ENCODE measurements around the gene MTCL3.

MTCL3 gene

GRCh38 chr6:127518710-127519468, at the start of gene MTCL3:
MTCL3 (minus strand) TSS chr6:127519335.
- peak; percentile 40 to 53 for DNase-seq (ENCODE audit: low read depth in 2 of 2)

DNA sequence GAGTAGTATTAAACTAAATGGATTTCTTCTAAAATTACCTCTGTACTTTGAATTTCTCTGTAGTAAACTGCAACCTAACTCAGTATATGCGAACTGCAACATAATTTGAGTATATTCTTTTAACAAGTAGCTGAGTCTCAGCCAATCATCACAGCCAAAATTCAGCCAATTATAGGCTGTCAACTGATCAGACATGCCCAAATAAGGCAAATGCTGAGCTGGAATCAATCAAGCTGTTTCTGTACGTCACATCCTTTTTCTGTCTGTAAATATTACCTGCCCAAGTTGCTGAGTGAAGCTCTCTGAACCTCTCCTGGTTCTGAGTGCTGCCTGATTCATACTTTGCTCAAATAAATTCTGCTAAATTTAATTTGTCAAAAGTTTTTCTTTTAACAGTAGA, 48.3 kb upstream of the MTCL3 start:
- no peak for DNase-seq (ENCODE audit: low read depth in 2 of 2)

- DNase-seq (ENCODE audit: low read depth in 2 of 2) = no peak
Measured at GRCh38 chr6:127566651-127567050, 47.5 kb upstream of the MTCL3 start.

DNA sequence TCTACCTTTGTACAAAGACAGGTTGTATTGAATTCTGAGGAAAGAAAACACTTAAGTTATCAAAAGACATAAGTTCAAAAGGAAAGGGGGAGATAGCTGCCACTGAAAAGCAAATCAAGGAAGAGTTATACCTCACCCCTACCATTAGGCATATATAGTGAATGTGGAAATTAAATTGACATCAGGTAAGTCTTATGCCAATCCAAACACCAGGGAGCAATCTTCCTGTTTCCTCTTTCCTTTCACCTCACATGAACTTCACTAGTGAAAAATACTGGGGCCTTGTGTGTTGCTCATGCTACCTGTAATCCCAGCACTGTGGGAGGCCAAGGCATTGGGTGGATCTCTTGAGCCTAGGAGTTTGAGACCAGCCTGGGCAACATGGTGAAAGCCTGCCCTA, 47.0 kb upstream of the MTCL3 start:
- DNase-seq (ENCODE audit: low read depth in 2 of 2) = no peak

DNA sequence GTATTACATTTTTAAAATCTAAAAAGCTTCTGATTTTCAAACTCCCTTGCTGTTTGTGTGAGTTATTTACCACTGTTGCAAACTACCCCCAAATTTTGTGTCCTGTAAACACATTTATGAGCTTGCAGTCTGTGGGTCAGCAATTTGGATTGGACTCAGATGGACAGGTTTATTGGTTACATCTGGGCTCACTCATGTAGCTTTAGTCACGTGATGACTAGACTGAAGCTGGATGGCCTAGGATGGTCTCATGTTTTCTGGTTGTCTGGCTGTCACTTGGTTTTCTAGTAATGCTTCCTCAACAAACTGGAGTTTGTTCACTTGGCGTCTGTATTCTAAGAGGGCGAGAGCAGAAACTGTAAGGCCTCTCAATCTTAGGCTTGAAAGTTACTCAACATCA, 45.6 kb upstream of the MTCL3 start:
- DNase-seq (ENCODE audit: low read depth in 2 of 2) = no peak

GRCh38 chr6:127561660-127562059, 42.5 kb upstream of the MTCL3 start:
- DNase-seq (ENCODE audit: low read depth in 2 of 2) = no peak

- peak in 1 of 2 donors; percentile 2 for DNase-seq (ENCODE audit: low read depth in 2 of 2)
Measured at GRCh38 chr6:127554435-127555006, 35.4 kb upstream of the MTCL3 start.

GRCh38 chr6:127550403-127550802, 31.3 kb upstream of the MTCL3 start:
- DNase-seq (ENCODE audit: low read depth in 2 of 2) = no peak

- DNase-seq (ENCODE audit: low read depth in 2 of 2) = no peak
Measured at GRCh38 chr6:127547904-127548649, 28.9 kb upstream of the MTCL3 start.

DNA sequence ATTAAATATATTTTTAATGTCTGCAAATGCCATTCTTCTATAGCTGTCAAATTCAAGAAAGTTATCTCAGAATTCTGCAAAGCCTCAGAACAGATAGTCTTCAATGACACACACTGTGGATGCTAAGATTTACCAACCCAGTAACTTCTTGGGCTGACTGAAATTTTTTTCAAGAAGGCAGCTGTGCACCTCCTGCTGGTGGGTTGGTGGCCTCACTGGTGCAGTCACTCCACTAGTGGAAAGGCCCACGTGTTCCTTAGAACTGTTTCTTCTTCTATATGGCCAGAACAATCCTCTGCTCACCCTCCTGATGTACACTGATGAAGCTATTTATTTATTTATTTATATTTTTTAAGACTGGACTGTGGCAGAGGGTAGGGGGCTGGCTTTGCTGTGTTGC, 28.1 kb upstream of the MTCL3 start:
- DNase-seq (ENCODE audit: low read depth in 2 of 2) = no peak

- no peak for DNase-seq (ENCODE audit: low read depth in 2 of 2)
Measured at GRCh38 chr6:127539272-127539671, 20.1 kb upstream of the MTCL3 start.

GRCh38 chr6:127538750-127539264, 19.7 kb upstream of the MTCL3 start:
- DNase-seq (ENCODE audit: low read depth in 2 of 2) = no peak

DNA sequence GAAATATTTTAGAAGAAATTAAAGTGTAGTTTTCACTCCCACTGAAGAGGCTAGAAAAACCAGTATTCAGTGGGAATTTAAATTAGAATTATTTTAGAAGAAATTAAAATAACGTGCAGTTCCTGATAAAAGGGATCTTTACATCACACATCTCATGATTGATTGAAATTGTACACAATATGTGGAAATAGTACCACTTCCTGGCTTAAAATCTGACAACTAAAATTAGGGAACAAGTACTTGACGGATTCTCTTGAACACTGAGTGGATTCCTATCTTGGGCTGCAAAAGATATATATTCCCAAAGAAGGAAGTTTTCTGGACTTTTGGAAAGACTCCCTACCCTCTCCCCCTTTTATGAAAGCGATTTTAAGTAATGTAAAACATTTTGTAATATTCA, 14.6 kb upstream of the MTCL3 start:
- no peak for DNase-seq (ENCODE audit: low read depth in 2 of 2)

GRCh38 chr6:127533011-127533410, 13.9 kb upstream of the MTCL3 start:
- DNase-seq (ENCODE audit: low read depth in 2 of 2) = no peak

DNA sequence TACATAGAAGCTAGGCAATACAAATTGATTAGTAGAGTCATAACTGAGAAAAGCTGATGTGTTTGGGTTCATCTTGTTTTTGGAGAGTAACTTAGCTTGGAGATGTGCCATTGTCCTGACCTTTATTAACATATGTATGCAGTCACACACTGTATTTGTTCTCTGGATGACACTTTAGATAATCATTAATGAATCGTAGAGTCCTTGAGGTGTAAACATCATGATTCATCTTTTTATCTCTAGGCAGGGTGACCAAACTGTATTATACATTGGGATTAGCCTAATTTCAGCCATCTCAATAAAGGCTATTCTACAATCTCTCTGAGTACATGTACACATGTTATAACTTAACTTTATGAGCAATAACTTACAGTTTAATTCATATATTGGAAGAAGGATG, 3.6 kb upstream of the MTCL3 start:
- DNase-seq (ENCODE audit: low read depth in 2 of 2) = no peak

DNA sequence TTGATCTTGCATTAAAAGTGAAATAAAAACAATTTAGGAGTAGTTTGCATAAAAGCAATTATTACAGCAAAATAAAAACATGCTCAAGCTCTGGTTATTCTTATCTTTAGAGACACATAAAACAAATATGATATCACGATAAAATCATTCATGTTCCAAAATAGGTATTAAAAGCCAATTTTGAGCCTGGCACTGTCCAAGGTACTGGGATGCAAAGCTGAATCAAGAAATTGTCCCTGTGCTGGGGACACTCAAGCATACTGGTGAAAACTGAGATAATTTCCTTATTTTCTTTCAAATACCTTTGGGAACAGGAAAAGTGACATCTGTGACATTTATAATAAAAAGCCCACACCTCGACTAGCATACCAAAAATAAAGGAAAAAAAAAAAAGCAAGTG, 931 bp upstream of the MTCL3 start:
- no peak for DNase-seq (ENCODE audit: low read depth in 2 of 2)

DNA sequence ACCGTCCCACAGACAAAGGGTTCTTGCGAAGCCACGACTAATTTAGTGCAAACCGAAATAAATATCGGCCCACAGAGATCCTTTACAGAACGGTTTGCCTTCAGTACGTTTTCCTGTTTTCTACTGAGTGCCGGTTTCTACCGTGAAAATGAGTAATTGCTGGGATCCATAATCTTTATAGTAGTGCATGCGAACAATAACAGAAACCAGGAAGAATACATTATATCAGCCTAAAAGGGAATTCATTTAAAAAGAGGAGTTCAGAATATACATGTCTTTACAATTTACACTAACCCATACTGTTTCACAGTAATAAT, 292 bp upstream of the MTCL3 start:
- DNase-seq (ENCODE audit: low read depth in 2 of 2) = no peak

GRCh38 chr6:127518191-127518709, 885 bp downstream of the MTCL3 start:
- no peak for DNase-seq (ENCODE audit: low read depth in 2 of 2)

- no peak for DNase-seq (ENCODE audit: low read depth in 2 of 2)
Measured at GRCh38 chr6:127517693-127518092, 1.4 kb downstream of the MTCL3 start.

DNA sequence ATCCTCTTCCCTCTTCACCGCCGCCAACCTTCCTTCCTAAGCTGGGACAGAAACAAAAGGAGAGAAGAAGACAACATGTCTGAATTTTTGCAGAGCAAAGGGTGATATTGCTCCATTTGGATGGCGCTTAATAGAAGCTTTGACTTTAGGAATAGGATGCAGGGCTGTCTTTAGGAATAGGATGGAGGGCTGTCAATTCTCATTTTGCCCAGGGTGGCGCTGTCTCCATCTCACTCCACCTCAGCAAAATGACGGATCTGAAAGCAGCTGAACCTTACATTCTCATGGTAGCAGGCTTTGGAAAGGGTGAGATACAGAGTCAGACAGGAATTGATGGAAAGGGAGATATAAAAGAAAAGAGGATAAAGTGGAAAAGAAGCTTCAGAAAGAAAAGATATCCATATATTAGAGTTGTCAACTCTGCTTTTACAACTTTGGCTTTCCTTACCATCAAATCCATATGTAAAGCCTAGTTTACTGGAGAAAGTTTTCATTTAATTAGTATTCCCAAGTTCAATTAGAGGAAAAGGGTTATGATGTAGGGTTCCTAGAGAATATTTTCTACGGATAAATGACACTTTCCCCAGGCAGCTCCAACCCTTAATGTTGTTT, 2.4 kb downstream of the MTCL3 start:
- DNase-seq (ENCODE audit: low read depth in 2 of 2) = peak; percentile 20

DNA sequence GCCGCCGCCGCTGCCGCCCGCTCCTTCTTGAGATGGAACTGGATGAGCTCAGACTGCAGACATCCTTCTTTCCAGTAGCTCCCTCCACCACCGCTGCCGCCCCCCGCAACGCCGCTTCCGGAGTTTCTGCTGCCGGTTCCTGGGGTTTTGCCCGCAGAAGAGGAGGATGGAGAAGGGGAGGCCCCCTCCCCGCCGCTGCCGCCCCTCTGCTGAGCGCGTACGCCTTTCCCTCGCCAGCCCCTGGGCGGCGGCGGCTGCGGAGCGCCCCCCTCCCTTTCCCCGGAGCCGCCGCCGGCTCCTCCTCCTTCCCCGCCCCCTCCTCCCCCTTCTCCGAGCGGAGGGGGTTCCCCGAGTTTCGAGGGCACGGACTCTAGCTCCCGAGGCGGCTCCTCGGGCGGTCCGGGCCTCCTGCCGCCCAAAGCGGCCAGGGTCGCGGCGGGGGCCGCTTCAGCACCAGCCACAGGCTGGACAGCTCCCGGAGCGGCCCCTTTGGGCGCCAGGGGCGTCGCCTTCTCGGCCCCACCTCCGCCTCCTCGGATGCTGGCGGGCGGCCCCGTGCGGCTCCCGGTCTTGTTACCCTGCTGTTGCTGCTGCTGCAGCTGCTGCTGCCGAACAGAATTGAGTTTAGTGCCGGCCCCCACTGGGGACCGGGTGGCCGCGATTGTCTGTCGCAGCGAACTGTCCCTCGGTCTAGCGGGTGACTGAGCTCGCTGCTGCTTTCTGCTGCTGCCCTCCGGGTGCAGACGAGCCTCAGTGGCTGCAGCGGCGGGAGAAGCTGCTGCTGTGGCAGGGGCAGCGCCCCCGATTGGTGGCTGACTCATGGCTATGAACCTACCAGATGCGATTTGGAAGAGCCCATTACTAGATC, 3.1 kb downstream of the MTCL3 start:
- DNase-seq (ENCODE audit: low read depth in 2 of 2) = peak; percentile 55 to 58
